ENCODE data around the gene BTBD9. TPM values are rescaled to one million over a fixed set of nuclear protein-coding genes. Genes with fewer than 3 reads are reported as not detected.

Gene BTBD9
- total RNA-seq, 4 donors from 2014 or later: 17.3 to 50.3 (median 37.8) TPM

GRCh38 chr6:38495922-38496635, 143.7 kb downstream of the BTBD9 start:
- H3K4me1 ChIP-seq: no peaks in the 10 kb centered on the region
- H3K27ac ChIP-seq: no peak overlapping the region
- H3K4me3 ChIP-seq: no peak overlapping the region
- TF ChIP-seq CTCF (IDR thresholded peaks at IDR 0.05) (no peak), POLR2A (IDR thresholded peaks at IDR 0.05) (no peak)
- no peaks in the 10 kb centered on the region for H3K27me3 ChIP-seq
- no peaks in the 10 kb centered on the region for H3K36me3 ChIP-seq
- no peaks in the 10 kb centered on the region for H3K9me3 ChIP-seq
- DNase-seq: no peak

GRCh38 chr6:38495518-38495917, 144.2 kb downstream of the BTBD9 start:
- no peak for TF ChIP-seq CTCF (IDR thresholded peaks at IDR 0.05)
- Histone ChIP-seq H3K36me3 (no peaks in the 10 kb centered on the region), H3K27ac (no peak overlapping the region), H3K4me3 (no peak overlapping the region), H3K9me3 (no peaks in the 10 kb centered on the region), H3K4me1 (no peaks in the 10 kb centered on the region), H3K27me3 (no peaks in the 10 kb centered on the region)
- DNase-seq: no peak

GRCh38 chr6:38493931-38494547, 145.7 kb downstream of the BTBD9 start:
- peak in 2 of 3 donors; percentile 82 to 94 for DNase-seq
- no peaks in the 10 kb centered on the region for H3K36me3 ChIP-seq
- H3K27ac ChIP-seq: no peak overlapping the region
- no peaks in the 10 kb centered on the region for H3K27me3 ChIP-seq
- TF ChIP-seq CTCF (IDR thresholded peaks at IDR 0.05) (peak; percentile 85 to 98 (median 94)), POLR2A (IDR thresholded peaks at IDR 0.05) (no peak)
- H3K4me3 ChIP-seq: no peak overlapping the region
- H3K9me3 ChIP-seq: no peaks in the 10 kb centered on the region
- H3K4me1 ChIP-seq: no peaks in the 10 kb centered on the region

- H3K4me3 ChIP-seq: no peak overlapping the region
- no peaks in the 10 kb centered on the region for H3K4me1 ChIP-seq
- TF ChIP-seq CTCF (IDR thresholded peaks at IDR 0.05) (no peak), POLR2A (IDR thresholded peaks at IDR 0.05) (no peak)
- H3K36me3 ChIP-seq: no peaks in the 10 kb centered on the region
- no peak overlapping the region for H3K27ac ChIP-seq
- DNase-seq: no peak
- no peaks in the 10 kb centered on the region for H3K27me3 ChIP-seq
- H3K9me3 ChIP-seq: no peaks in the 10 kb centered on the region
Observed at GRCh38 chr6:38492031-38492430, 147.7 kb downstream of the BTBD9 start.

GRCh38 chr6:38489951-38490350, 149.8 kb downstream of the BTBD9 start:
- Histone ChIP-seq H3K4me1 (no peaks in the 10 kb centered on the region), H3K27ac (no peak overlapping the region), H3K27me3 (no peaks in the 10 kb centered on the region), H3K4me3 (no peak overlapping the region), H3K9me3 (no peaks in the 10 kb centered on the region), H3K36me3 (no peaks in the 10 kb centered on the region)
- DNase-seq: no peak
- no peak for TF ChIP-seq POLR2A (IDR thresholded peaks at IDR 0.05)
- TF ChIP-seq CTCF (IDR thresholded peaks at IDR 0.05): no peak

Data from Peyer's patch (tissue), 4 donors.